HepG2 (cell line): ENCODE results near the gene IGFL2. TPM values are rescaled to one million over a fixed set of nuclear protein-coding genes. Genes with fewer than 3 reads are reported as not detected.

Source experiments
- ATAC-seq: fragments of 200-7000 bp; cut with Tn5 transposase; 3 replicates; pipeline ENCODE4 v1.9.1; 2020; ENCODE audit warnings: mild to moderate bottlenecking, moderate library complexity
- BruUV-seq: library from RNA; stranded (reverse); fragments of 400-500 nt; replicated peaks from 2 replicates; lab custom pipeline; 2021; lab: Mats Ljungman, UMichigan
- CTCF ChIA-PET: fragments of 300-600 bp; formaldehyde crosslinking; extraction: SDS; loops from one replicate; lab custom pipeline; 2021; ENCODE audit warnings: low total read pairs, inconsistent platforms, low intra/inter-chr PET ratio; lab: Yijun Ruan, JAX
- POLR2A ChIA-PET: fragments of 350-600 bp; sonication (Branson Sonifier 250); formaldehyde crosslinking; loops from one replicate; lab custom pipeline; 2020; ENCODE audit warnings: antibody characterized with exemption, inconsistent platforms; lab: Yijun Ruan, JAX
- DNase-seq: peaks from one replicate; pipeline ENCODE4 v3.0.0-alpha.2; 2015; ENCODE audit warnings: low spot score
- FAIRE-seq: peaks from 3 replicates; lab custom pipeline; 2011; peaks lifted over from hg19 to GRCh38; lab: Jason Lieb, UNC
- H2AFZ ChIP-seq: one replicate; pipeline ENCODE4 v1.6.1; 2011; ENCODE audit warnings: low read length, inconsistent platforms
- H3K27ac ChIP-seq: fragments of 300-600 bp; 3 replicates; pipeline ENCODE4 v1.8.0; 2011; ENCODE audit warnings: mixed run types, mild to moderate bottlenecking, mixed read lengths, low read length, inconsistent platforms; ENCODE audit not compliant: insufficient read depth; ENCODE audit errors: extremely low read length
- H3K27me3 ChIP-seq, 2 experiments: fragments of 200-600 bp in 1 of 2; 2 replicates in 1 of 2; 3 replicates in 1 of 2; pipeline versions ENCODE4 v1.6.0 to v1.8.0; 2011; ENCODE audit warnings: low read length in 2 of 2, mild to moderate bottlenecking in 2 of 2, moderate library complexity in 2 of 2, inconsistent platforms in 1 of 2; ENCODE audit not compliant: insufficient read depth in 2 of 2, control insufficient read depth in 1 of 2
- H3K36me3 ChIP-seq, 2 experiments: fragments of 200-600 bp in 1 of 2; replicated peaks in 1 of 2; 2 replicates in 1 of 2; 3 replicates in 1 of 2; pipeline versions ENCODE4 v1.5.1 to v1.8.0; 2011; ENCODE audit warnings: low read length in 2 of 2, inconsistent platforms in 1 of 2; ENCODE audit not compliant: insufficient read depth in 2 of 2, control insufficient read depth in 1 of 2
- H3K4me1 ChIP-seq: 2 replicates; pipeline ENCODE4 v1.5.1; 2012; ENCODE audit warnings: low read length, inconsistent platforms; ENCODE audit not compliant: insufficient read depth
- H3K4me2 ChIP-seq: 2 replicates; pipeline ENCODE4 v1.6.0; 2011; ENCODE audit warnings: low read depth, low read length, inconsistent platforms
- H3K4me3 ChIP-seq, 3 experiments: fragments of 200-600 bp in 1 of 3; sonication (generic), shearing (Covaris generic) in 1 of 3; replicated peaks in 1 of 3; 2 replicates each; pipeline ENCODE4 v1.5.1; 2011 to 2016; ENCODE audit warnings: low read length in 3 of 3, inconsistent platforms in 2 of 3, low read depth in 2 of 3, mild to moderate bottlenecking in 2 of 3, control low read depth in 1 of 3, mixed read lengths in 1 of 3; ENCODE audit not compliant: insufficient read depth in 1 of 3
- H3K79me2 ChIP-seq: one replicate; pipeline ENCODE4 v1.6.1; 2011; ENCODE audit warnings: low read length, inconsistent platforms; ENCODE audit not compliant: insufficient read depth
- H3K9ac ChIP-seq: 2 replicates; pipeline ENCODE4 v1.6.0; 2011; ENCODE audit warnings: mild to moderate bottlenecking, low read depth, low read length, inconsistent platforms; ENCODE audit not compliant: insufficient read depth
- H3K9me3 ChIP-seq: 2 replicates; pipeline ENCODE4 v1.5.1; 2012; ENCODE audit warnings: mild to moderate bottlenecking, low read length
- H4K20me1 ChIP-seq: 2 replicates; pipeline ENCODE4 v1.6.0; 2011; ENCODE audit warnings: inconsistent platforms, mild to moderate bottlenecking, low read length, moderate library complexity; ENCODE audit not compliant: insufficient read depth
- ARID2 ChIP-seq: sonication (generic); formaldehyde crosslinking; IDR thresholded peaks from 2 replicates; pipeline ENCODE4 v1.8.1; 2022; ENCODE audit warnings: mild to moderate bottlenecking, missing genetic modification reagents, borderline replicate concordance
- CC2D1A ChIP-seq: sonication (generic); formaldehyde crosslinking; IDR thresholded peaks from 2 replicates; pipeline ENCODE4 v1.8.1; 2023; ENCODE audit warnings: mild to moderate bottlenecking, missing genetic modification reagents
- DDIT3 ChIP-seq: sonication (generic); formaldehyde crosslinking; IDR thresholded peaks from 2 replicates; pipeline ENCODE4 v1.4.0; 2020; ENCODE audit warnings: mild to moderate bottlenecking, missing genetic modification reagents
- HDAC1 ChIP-seq: sonication (generic); formaldehyde crosslinking; IDR thresholded peaks from 2 replicates; pipeline ENCODE4 v1.5.1; 2020; ENCODE audit warnings: mild to moderate bottlenecking, missing genetic modification reagents
- HMG20A ChIP-seq: IDR thresholded peaks from 2 replicates; pipeline ENCODE4 v1.6.1; 2016; ENCODE audit warnings: borderline replicate concordance
- HOXA9 ChIP-seq: sonication (generic); formaldehyde crosslinking; IDR thresholded peaks from 2 replicates; pipeline ENCODE4 v1.8.1; 2022; ENCODE audit warnings: missing genetic modification reagents, mild to moderate bottlenecking, moderate library complexity, borderline replicate concordance
- SNAPC2 ChIP-seq: sonication (generic); formaldehyde crosslinking; IDR thresholded peaks from 2 replicates; pipeline ENCODE4 v1.8.1; 2022; ENCODE audit warnings: mild to moderate bottlenecking, missing genetic modification reagents
- ZNF776 ChIP-seq: sonication (generic); formaldehyde crosslinking; IDR thresholded peaks from 2 replicates; pipeline ENCODE4 v1.4.0; 2020; ENCODE audit warnings: mild to moderate bottlenecking, missing genetic modification reagents
- WGBS: methylation state at CpG from one replicate; pipeline ENCODE4 v1.1.6; 2017; ENCODE audit warnings: low lambda C conversion rate; 5-methylcytosine and 5-hydroxymethylcytosine counted together
- in situ Hi-C: cut with HindIII; loops from 2 replicates; pipeline ENCODE4 v1.10.0; 2017; ENCODE audit warnings: low pct_unique_long_range_greater_than_20kb; ENCODE audit not compliant: extremely low pct_ligation_motif_present
- intact Hi-C: fragments of 100-400 bp; cut with micrococcal nuclease; formaldehyde crosslinking; loops from one replicate; pipeline ENCODE4 v1.10.0; 2022; ENCODE audit not compliant: unreplicated experiment
- polyA plus RNA-seq, 8 experiments: library from polyadenylated mRNA; depleted of rRNA in 3 of 8; stranded (reverse) in 7 of 8; unstranded in 1 of 8; fragments of >200 nt; fragmentation: Illumina TruSeq in 4 of 8; extraction: Trizol in 4 of 8; gene quantifications; 2 replicates each; pipeline versions ENCODE4 v1.2.1 to v1.2.3, GENCODE V29; 2011 to 2016; ENCODE audit warnings: low read depth in 4 of 8, missing spikeins in 1 of 8, mixed read lengths in 1 of 8; ENCODE audit not compliant: insufficient read depth in 1 of 8
- total RNA-seq, 5 experiments: library from RNA; depleted of rRNA; stranded (reverse); fragments of >200 nt; fragmentation: Illumina TruSeq; extraction: Trizol; gene quantifications; 2 replicates each; pipeline ENCODE4 v1.2.3, GENCODE V29; 2016; ENCODE audit warnings: low read depth in 1 of 5
- TF ChIP-seq, protein P1 (sequence below): sonication (generic); formaldehyde crosslinking; IDR thresholded peaks from 2 replicates; pipeline ENCODE4 v1.4.0; 2020; ENCODE audit warnings: missing genetic modification reagents
- TF ChIP-seq, protein P2 (sequence below): sonication (generic); formaldehyde crosslinking; IDR thresholded peaks from 2 replicates; pipeline ENCODE4 v1.5.1; 2020; ENCODE audit warnings: missing genetic modification reagents, mild to moderate bottlenecking, borderline replicate concordance
- TF ChIP-seq, protein P3 (sequence below): sonication (generic); formaldehyde crosslinking; conservative IDR thresholded peaks from 2 replicates; pipeline ENCODE4 v1.4.0; 2020; ENCODE audit warnings: missing genetic modification reagents
- TF ChIP-seq, protein P4 (sequence below): sonication (generic); formaldehyde crosslinking; IDR thresholded peaks from 2 replicates; pipeline ENCODE4 v1.5.1; 2020; ENCODE audit warnings: mild to moderate bottlenecking, missing genetic modification reagents

IGFL2 gene
- total and polyA plus RNA-seq, 2 of the 13 experiments (the other 11 are each of a cell fraction or from before 2014, with no cell fraction given): not detected

DNA sequence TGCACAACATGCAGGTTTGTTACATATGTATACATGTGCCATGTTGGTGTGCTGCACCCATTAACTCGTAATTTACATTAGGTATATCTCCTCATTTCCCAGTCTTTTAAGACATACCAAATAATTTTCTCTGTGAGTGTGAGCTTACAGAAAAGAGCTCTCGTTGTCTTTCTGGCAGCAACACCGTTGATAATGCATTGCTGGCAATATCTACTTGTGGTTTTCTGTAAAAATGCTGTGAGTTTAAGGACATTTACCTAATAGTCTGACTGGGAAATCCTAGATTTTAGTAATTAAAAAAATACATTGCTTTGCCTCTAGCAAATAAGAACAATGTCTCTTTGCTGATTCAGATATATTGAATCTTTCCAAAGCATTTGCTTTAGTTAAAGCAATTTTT, 31.9 kb upstream of the IGFL2 start:
- Histone ChIP-seq H3K9ac (no peak overlapping the region), H3K9me3 (no peaks in the 10 kb centered on the region), H3K27ac (no peak overlapping the region), H3K36me3 (no peaks in the 10 kb centered on the region), H4K20me1 (no peaks in the 10 kb centered on the region), H2AFZ (no peak overlapping the region), H3K27me3 (no peaks in the 10 kb centered on the region; a peak in 2 of 5 replicates), H3K4me3 (no peak overlapping the region), H3K79me2 (no peaks in the 10 kb centered on the region), H3K4me2 (no peak overlapping the region), H3K4me1 (no peaks in the 10 kb centered on the region)
- DNase-seq (no peak), ATAC-seq (no peak), FAIRE-seq (no peak)
- intact Hi-C loops: no loop called here
- 1% methylated on average over 3 of the region's 3 CpGs for WGBS
- in situ Hi-C loops: no loop called here
- ChIA-PET CTCF (no interaction called here), POLR2A (no interaction called here)
- no TSS peak for BruUV-seq
- TF ChIP-seq DDIT3 (CRISPR knock-in tag): no peak
- TF ChIP-seq HDAC1 (CRISPR knock-in tag): no peak
- TF ChIP-seq, protein P1, sequence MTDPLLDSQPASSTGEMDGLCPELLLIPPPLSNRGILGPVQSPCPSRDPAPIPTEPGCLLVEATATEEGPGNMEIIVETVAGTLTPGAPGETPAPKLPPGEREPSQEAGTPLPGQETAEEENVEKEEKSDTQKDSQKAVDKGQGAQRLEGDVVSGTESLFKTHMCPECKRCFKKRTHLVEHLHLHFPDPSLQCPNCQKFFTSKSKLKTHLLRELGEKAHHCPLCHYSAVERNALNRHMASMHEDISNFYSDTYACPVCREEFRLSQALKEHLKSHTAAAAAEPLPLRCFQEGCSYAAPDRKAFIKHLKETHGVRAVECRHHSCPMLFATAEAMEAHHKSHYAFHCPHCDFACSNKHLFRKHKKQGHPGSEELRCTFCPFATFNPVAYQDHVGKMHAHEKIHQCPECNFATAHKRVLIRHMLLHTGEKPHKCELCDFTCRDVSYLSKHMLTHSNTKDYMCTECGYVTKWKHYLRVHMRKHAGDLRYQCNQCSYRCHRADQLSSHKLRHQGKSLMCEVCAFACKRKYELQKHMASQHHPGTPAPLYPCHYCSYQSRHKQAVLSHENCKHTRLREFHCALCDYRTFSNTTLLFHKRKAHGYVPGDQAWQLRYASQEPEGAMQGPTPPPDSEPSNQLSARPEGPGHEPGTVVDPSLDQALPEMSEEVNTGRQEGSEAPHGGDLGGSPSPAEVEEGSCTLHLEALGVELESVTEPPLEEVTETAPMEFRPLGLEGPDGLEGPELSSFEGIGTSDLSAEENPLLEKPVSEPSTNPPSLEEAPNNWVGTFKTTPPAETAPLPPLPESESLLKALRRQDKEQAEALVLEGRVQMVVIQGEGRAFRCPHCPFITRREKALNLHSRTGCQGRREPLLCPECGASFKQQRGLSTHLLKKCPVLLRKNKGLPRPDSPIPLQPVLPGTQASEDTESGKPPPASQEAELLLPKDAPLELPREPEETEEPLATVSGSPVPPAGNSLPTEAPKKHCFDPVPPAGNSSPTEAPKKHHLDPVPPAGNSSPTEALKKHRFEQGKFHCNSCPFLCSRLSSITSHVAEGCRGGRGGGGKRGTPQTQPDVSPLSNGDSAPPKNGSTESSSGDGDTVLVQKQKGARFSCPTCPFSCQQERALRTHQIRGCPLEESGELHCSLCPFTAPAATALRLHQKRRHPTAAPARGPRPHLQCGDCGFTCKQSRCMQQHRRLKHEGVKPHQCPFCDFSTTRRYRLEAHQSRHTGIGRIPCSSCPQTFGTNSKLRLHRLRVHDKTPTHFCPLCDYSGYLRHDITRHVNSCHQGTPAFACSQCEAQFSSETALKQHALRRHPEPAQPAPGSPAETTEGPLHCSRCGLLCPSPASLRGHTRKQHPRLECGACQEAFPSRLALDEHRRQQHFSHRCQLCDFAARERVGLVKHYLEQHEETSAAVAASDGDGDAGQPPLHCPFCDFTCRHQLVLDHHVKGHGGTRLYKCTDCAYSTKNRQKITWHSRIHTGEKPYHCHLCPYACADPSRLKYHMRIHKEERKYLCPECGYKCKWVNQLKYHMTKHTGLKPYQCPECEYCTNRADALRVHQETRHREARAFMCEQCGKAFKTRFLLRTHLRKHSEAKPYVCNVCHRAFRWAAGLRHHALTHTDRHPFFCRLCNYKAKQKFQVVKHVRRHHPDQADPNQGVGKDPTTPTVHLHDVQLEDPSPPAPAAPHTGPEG (CRISPR knock-in tag): no peak
- no peak for TF ChIP-seq ARID2 (CRISPR knock-in tag)
- TF ChIP-seq SNAPC2 (CRISPR knock-in tag): no peak
- TF ChIP-seq, protein P2, sequence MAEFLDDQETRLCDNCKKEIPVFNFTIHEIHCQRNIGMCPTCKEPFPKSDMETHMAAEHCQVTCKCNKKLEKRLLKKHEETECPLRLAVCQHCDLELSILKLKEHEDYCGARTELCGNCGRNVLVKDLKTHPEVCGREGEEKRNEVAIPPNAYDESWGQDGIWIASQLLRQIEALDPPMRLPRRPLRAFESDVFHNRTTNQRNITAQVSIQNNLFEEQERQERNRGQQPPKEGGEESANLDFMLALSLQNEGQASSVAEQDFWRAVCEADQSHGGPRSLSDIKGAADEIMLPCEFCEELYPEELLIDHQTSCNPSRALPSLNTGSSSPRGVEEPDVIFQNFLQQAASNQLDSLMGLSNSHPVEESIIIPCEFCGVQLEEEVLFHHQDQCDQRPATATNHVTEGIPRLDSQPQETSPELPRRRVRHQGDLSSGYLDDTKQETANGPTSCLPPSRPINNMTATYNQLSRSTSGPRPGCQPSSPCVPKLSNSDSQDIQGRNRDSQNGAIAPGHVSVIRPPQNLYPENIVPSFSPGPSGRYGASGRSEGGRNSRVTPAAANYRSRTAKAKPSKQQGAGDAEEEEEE (CRISPR knock-in tag): no peak
- TF ChIP-seq, protein P3, sequence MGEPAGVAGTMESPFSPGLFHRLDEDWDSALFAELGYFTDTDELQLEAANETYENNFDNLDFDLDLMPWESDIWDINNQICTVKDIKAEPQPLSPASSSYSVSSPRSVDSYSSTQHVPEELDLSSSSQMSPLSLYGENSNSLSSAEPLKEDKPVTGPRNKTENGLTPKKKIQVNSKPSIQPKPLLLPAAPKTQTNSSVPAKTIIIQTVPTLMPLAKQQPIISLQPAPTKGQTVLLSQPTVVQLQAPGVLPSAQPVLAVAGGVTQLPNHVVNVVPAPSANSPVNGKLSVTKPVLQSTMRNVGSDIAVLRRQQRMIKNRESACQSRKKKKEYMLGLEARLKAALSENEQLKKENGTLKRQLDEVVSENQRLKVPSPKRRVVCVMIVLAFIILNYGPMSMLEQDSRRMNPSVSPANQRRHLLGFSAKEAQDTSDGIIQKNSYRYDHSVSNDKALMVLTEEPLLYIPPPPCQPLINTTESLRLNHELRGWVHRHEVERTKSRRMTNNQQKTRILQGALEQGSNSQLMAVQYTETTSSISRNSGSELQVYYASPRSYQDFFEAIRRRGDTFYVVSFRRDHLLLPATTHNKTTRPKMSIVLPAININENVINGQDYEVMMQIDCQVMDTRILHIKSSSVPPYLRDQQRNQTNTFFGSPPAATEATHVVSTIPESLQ (CRISPR knock-in tag): no peak
- no peak for TF ChIP-seq CC2D1A (CRISPR knock-in tag)
- TF ChIP-seq, protein P4, sequence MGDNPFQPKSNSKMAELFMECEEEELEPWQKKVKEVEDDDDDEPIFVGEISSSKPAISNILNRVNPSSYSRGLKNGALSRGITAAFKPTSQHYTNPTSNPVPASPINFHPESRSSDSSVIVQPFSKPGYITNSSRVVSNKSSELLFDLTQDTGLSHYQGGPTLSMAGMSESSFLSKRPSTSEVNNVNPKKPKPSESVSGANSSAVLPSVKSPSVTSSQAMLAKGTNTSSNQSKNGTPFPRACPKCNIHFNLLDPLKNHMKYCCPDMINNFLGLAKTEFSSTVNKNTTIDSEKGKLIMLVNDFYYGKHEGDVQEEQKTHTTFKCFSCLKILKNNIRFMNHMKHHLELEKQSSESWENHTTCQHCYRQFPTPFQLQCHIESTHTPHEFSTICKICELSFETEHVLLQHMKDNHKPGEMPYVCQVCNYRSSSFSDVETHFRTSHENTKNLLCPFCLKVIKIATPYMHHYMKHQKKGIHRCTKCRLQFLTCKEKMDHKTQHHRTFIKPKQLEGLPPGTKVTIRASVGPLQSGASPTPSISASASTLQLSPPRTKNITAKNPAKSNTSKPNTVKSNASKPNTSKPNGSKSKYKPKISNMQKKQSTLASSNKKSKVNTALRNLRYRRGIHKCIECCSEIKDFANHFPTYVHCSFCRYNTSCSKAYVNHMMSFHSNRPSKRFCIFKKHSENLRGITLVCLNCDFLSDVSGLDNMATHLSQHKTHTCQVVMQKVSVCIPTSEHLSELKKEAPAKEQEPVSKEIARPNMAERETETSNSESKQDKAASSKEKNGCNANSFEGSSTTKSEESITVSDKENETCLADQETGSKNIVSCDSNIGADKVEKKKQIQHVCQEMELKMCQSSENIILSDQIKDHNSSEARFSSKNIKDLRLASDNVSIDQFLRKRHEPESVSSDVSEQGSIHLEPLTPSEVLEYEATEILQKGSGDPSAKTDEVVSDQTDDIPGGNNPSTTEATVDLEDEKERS (CRISPR knock-in tag): no peak
- no peak for TF ChIP-seq HOXA9
- TF ChIP-seq ZNF776 (CRISPR knock-in tag): no peak
- no peak for TF ChIP-seq HMG20A (CRISPR knock-in tag)
